ENCODE results near the gene SETDB2.
A peak's percentile ranks its signal among the peaks of the same experiment; 100 is the strongest.

Gene SETDB2

GRCh38 chr13:49443704-49444523, at the start of gene SETDB2, which contains the start of gene CAB39L:
Gene SETDB2 (plus strand): TSS chr13:49444274. CDS start chr13:49451894, 7,620 bp downstream.
Gene CAB39L (minus strand): TSS chr13:49444064. CDS start chr13:49382910, 61,154 bp downstream.
- DNase-seq (ENCODE audit: low read depth): peak; percentile 98
- TF ChIP-seq CTCF (IDR thresholded peaks at IDR 0.05; ENCODE audit: low read depth, low read length, missing control alignments): no peak
- H3K4me3 ChIP-seq (ENCODE audit: low read depth, low read length): peak within 1 kb of the TSS; percentile 71

- no peak for TF ChIP-seq CTCF (IDR thresholded peaks at IDR 0.05; ENCODE audit: low read depth, low read length, missing control alignments)
- DNase-seq (ENCODE audit: low read depth): no peak
- no peak overlapping the region for H3K4me3 ChIP-seq (ENCODE audit: low read depth, low read length)
These were observed 48.6 kb upstream of the SETDB2 start for GRCh38 chr13:49395451-49395865.

GRCh38 chr13:49395878-49396380, 48.1 kb upstream of the SETDB2 start:
- no peak for TF ChIP-seq CTCF (IDR thresholded peaks at IDR 0.05; ENCODE audit: low read depth, low read length, missing control alignments)
- H3K4me3 ChIP-seq (ENCODE audit: low read depth, low read length): no peak overlapping the region
- no peak for DNase-seq (ENCODE audit: low read depth)

GRCh38 chr13:49399801-49400472, 44.1 kb upstream of the SETDB2 start:
- H3K4me3 ChIP-seq (ENCODE audit: low read depth, low read length): no peak overlapping the region
- DNase-seq (ENCODE audit: low read depth): no peak
- no peak for TF ChIP-seq CTCF (IDR thresholded peaks at IDR 0.05; ENCODE audit: low read depth, low read length, missing control alignments)

- no peak overlapping the region for H3K4me3 ChIP-seq (ENCODE audit: low read depth, low read length)
- peak; percentile 5 for DNase-seq (ENCODE audit: low read depth)
- TF ChIP-seq CTCF (IDR thresholded peaks at IDR 0.05; ENCODE audit: low read depth, low read length, missing control alignments): no peak
These were observed 43.1 kb upstream of the SETDB2 start for GRCh38 chr13:49400755-49401659.

- no peak for DNase-seq (ENCODE audit: low read depth)
- no peak for TF ChIP-seq CTCF (IDR thresholded peaks at IDR 0.05; ENCODE audit: low read depth, low read length, missing control alignments)
- no peak overlapping the region for H3K4me3 ChIP-seq (ENCODE audit: low read depth, low read length)
These were observed 39.9 kb upstream of the SETDB2 start for GRCh38 chr13:49403996-49404702.

Data from GM12864 (cell line).